Natural killer cell (primary cell): ENCODE data around the gene KIRREL3. TPM values are rescaled to one million over a fixed set of nuclear protein-coding genes. Genes with fewer than 3 reads are reported as not detected.

ENCODE experiments used
- ATAC-seq, 3 donors: fragments of 150-1000 bp in 2 of 3; fragments of 200-7000 bp in 1 of 3; cut with Tn5 transposase; 1 replicate in 1 of 3; 2 replicates in 2 of 3; pipeline ENCODE4 v1.10.0; 2021; ENCODE audit warnings: mild to moderate bottlenecking in 2 of 3, moderate library complexity in 2 of 3
- DNase-seq, 2 donors: peaks; one replicate each; pipeline versions ENCODE4 v3.0.0 to v3.0.0-alpha.2; 2013 to 2021; ENCODE audit warnings: mixed read lengths in 1 of 2
- H3K27ac ChIP-seq: one replicate; pipeline ENCODE4 v1.5.1; 2013; ENCODE audit warnings: mild to moderate bottlenecking, low read length
- H3K27me3 ChIP-seq: one replicate; pipeline ENCODE4 v1.6.1; 2013; ENCODE audit warnings: low read length; ENCODE audit not compliant: control insufficient read depth, insufficient read depth
- H3K36me3 ChIP-seq: one replicate; pipeline ENCODE4 v1.6.1; 2013; ENCODE audit warnings: low read length; ENCODE audit not compliant: control insufficient read depth, insufficient read depth
- H3K4me1 ChIP-seq: one replicate; pipeline ENCODE4 v1.6.1; 2013; ENCODE audit warnings: low read length; ENCODE audit not compliant: control insufficient read depth, insufficient read depth
- H3K4me3 ChIP-seq: one replicate; pipeline ENCODE4 v1.5.1; 2013; ENCODE audit warnings: low read length
- H3K9me3 ChIP-seq: one replicate; pipeline ENCODE4 v1.6.1; 2013; ENCODE audit warnings: low read length; ENCODE audit not compliant: control insufficient read depth, insufficient read depth
- H3K27ac Mint-ChIP-seq, 2 donors: one replicate each; pipeline ENCODE4 v1.8.0; 2022; ENCODE audit warnings: mild to moderate bottlenecking in 2 of 2, mixed read lengths in 2 of 2, moderate library complexity in 1 of 2
- H3K27me3 Mint-ChIP-seq, 2 donors: one replicate each; pipeline ENCODE4 v1.8.0; 2022; ENCODE audit warnings: low read depth in 2 of 2, mixed read lengths in 2 of 2
- H3K36me3 Mint-ChIP-seq: one replicate; pipeline ENCODE4 v1.8.0; 2022; ENCODE audit warnings: mixed read lengths
- H3K4me1 Mint-ChIP-seq, 2 donors: one replicate each; pipeline ENCODE4 v1.8.0; 2022; ENCODE audit warnings: mixed read lengths in 2 of 2
- H3K4me3 Mint-ChIP-seq: one replicate; pipeline ENCODE4 v1.8.0; 2022; ENCODE audit warnings: mild to moderate bottlenecking, moderate library complexity, mixed read lengths
- H3K9me3 Mint-ChIP-seq, 2 donors: one replicate each; pipeline ENCODE4 v1.8.0; 2022; ENCODE audit warnings: mixed read lengths in 2 of 2
- WGBS: methylation state at CpG from one replicate; pipeline ENCODE4 v1.1.7; 2013; ENCODE audit warnings: missing lambda C conversion rate; ENCODE audit not compliant: insufficient coverage; 5-methylcytosine and 5-hydroxymethylcytosine counted together
- intact Hi-C: fragments of 100-400 bp; cut with micrococcal nuclease; formaldehyde crosslinking; loops from one replicate; pipeline ENCODE4 v1.14.2; 2022
- total RNA-seq, 4 donors: library from RNA; stranded (reverse); fragments of 120-200 nt in 1 of 4; gene quantifications; one replicate each; pipeline versions ENCODE4 v1.2.3 to v1.2.4, GENCODE V29; 2013 to 2022
- TF ChIP-seq, protein P1 (sequence below): fragments of 200-600 bp; IDR thresholded peaks from one replicate; pipeline ENCODE4 v1.8.0; 2022; ENCODE audit warnings: antibody characterized with exemption

KIRREL3 gene
- total RNA-seq, 3 donors from 2014 or later (not counting 1 experiment from before 2014, with no cell fraction given), result not detected

DNA sequence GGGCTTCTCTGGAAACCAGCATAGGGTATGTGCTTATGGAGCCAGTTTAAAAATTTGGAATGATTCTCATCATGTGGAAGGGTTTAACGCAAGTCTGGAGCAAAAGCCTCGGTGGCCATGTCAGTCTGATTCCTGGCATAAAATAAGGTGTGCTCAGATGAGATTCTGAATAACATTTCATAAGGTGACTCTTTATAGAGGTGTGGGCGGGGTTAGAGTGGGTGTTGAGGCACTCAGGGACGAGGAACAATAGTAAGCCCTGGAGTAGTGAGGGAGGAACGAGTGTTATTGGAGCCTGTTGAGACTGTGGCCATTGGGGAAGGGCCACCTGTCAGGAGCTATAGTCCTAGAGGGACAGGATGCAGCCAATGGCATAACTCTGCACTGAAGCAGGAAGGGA lies 13.0 kb upstream of the KIRREL3 start:
- TF ChIP-seq, protein P1, sequence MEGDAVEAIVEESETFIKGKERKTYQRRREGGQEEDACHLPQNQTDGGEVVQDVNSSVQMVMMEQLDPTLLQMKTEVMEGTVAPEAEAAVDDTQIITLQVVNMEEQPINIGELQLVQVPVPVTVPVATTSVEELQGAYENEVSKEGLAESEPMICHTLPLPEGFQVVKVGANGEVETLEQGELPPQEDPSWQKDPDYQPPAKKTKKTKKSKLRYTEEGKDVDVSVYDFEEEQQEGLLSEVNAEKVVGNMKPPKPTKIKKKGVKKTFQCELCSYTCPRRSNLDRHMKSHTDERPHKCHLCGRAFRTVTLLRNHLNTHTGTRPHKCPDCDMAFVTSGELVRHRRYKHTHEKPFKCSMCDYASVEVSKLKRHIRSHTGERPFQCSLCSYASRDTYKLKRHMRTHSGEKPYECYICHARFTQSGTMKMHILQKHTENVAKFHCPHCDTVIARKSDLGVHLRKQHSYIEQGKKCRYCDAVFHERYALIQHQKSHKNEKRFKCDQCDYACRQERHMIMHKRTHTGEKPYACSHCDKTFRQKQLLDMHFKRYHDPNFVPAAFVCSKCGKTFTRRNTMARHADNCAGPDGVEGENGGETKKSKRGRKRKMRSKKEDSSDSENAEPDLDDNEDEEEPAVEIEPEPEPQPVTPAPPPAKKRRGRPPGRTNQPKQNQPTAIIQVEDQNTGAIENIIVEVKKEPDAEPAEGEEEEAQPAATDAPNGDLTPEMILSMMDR, result no peak
- H3K4me3 Mint-ChIP-seq, result no peak overlapping the region
- H3K4me3 ChIP-seq, result no peak overlapping the region
- no peaks in the 10 kb centered on the region for H3K9me3 ChIP-seq
- intact Hi-C loops, result no loop called here
- peaks cover 16 to 62% of the 10 kb centered on the region in 2 donors for H3K27me3 Mint-ChIP-seq
- no peak overlapping the region for H3K27ac Mint-ChIP-seq
- H3K4me1 ChIP-seq, result no peaks in the 10 kb centered on the region
- ATAC-seq (no peak), DNase-seq (no peak)
- no peaks in the 10 kb centered on the region for H3K9me3 Mint-ChIP-seq
- H3K4me1 Mint-ChIP-seq, result no peaks in the 10 kb centered on the region
- H3K36me3 Mint-ChIP-seq, result no peaks in the 10 kb centered on the region
- H3K27ac ChIP-seq, result no peak overlapping the region
- H3K36me3 ChIP-seq, result no peaks in the 10 kb centered on the region
- 69% methylated on average over 5 of the region's 5 CpGs for WGBS
- H3K27me3 ChIP-seq, result no peaks in the 10 kb centered on the region

DNA sequence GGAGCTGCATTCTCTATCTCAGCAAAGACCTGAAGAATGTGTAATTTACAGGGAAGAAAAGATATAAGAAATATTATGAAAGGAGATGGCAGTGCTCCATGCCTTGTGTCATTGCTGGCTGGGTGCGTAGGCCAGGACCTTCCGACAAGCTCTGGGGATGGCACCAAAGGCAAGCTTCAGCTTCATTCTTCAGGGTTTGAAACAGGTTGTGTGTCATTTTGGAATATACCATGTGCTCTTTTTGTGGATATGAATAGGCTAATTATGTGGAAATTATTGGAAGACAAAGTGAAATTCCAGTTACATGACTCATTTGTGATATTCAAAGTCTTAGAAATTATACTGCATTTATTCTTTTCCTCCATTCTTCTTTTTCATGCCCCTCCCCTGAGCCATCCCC lies 5.7 kb upstream of the KIRREL3 start:
- Histone ChIP-seq H3K4me3 (no peak overlapping the region), H3K27me3 (peaks cover 10% of the 10 kb centered on the region), H3K36me3 (no peaks in the 10 kb centered on the region), H3K4me1 (no peaks in the 10 kb centered on the region), H3K27ac (no peak overlapping the region), H3K9me3 (no peaks in the 10 kb centered on the region)
- 96% methylated on average over 2 of the region's 2 CpGs for WGBS
- Mint-ChIP-seq H3K9me3 (no peaks in the 10 kb centered on the region), H3K36me3 (no peaks in the 10 kb centered on the region), H3K27ac (no peak overlapping the region), H3K4me1 (no peaks in the 10 kb centered on the region), H3K27me3 (peaks cover 35 to 45% of the 10 kb centered on the region in 2 donors), H3K4me3 (no peak overlapping the region)
- TF ChIP-seq, protein P1, result no peak
- DNase-seq (no peak), ATAC-seq (no peak)
- intact Hi-C loops, result no loop called here

DNA sequence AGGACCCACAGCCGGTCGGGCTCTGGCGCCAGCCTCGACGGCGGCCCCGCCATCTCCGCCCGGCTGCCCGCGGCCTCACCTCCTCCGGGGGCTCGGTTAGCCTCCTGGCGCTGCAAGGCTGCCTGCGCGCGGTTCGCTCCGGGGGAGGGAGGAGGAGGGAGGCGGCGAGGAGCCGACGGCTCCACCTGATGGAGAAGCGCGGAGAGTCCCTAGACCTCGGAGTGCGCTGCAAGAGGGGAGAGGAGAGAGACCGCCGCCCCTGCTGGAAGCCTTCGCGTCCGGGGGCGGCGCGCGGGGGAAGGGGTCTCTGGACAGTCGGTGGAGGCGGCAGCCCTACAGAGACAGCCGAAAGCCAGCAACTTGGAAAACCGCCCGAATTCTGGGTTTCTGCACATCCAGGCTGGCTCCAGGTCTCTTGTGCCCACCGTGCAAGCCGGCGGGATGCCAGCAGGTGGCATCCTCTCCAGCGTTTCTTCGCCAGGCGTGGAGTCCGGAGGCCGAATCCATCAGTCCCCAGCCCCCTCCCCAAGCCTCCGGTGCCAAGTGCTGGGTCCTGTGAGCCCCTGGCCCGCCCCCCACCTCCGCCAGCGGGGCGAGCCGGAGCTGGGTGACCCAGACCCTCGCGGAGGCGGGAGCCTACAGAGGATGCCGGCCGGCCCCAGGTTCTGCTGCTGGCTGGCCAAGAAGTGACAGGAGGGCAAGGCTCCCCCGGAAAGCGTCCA lies 2.9 kb upstream of the KIRREL3 start:
- TF ChIP-seq, protein P1, result no peak
- H3K9me3 ChIP-seq, result no peaks in the 10 kb centered on the region
- peaks cover 16% of the 10 kb centered on the region for H3K27me3 ChIP-seq
- H3K27ac Mint-ChIP-seq, result no peak overlapping the region
- H3K4me3 Mint-ChIP-seq, result no peak overlapping the region
- no peaks in the 10 kb centered on the region for H3K36me3 ChIP-seq
- no peak overlapping the region for H3K27ac ChIP-seq
- ATAC-seq (no peak), DNase-seq (no peak)
- H3K36me3 Mint-ChIP-seq, result no peaks in the 10 kb centered on the region
- intact Hi-C loops, result no loop called here
- no peaks in the 10 kb centered on the region for H3K4me1 Mint-ChIP-seq
- WGBS, result 3% methylated on average over 62 of the region's 62 CpGs
- no peaks in the 10 kb centered on the region for H3K4me1 ChIP-seq
- no peaks in the 10 kb centered on the region for H3K9me3 Mint-ChIP-seq
- peaks cover 25 to 45% of the 10 kb centered on the region in 2 donors for H3K27me3 Mint-ChIP-seq
- no peak overlapping the region for H3K4me3 ChIP-seq
